ENCODE measurements around the gene ABI3. TPM values are rescaled to one million over a fixed set of nuclear protein-coding genes. Genes with fewer than 3 reads are reported as not detected.

Gene ABI3
- total RNA-seq, 2 donors from 2014 or later = 8.9 to 10.8 TPM

GRCh38 chr17:49187301-49187700, 23.2 kb upstream of the ABI3 start:
- H3K4me3 ChIP-seq = no peak overlapping the region
- no peaks in the 10 kb centered on the region for H3K9me3 ChIP-seq
- TF ChIP-seq, protein P1, sequence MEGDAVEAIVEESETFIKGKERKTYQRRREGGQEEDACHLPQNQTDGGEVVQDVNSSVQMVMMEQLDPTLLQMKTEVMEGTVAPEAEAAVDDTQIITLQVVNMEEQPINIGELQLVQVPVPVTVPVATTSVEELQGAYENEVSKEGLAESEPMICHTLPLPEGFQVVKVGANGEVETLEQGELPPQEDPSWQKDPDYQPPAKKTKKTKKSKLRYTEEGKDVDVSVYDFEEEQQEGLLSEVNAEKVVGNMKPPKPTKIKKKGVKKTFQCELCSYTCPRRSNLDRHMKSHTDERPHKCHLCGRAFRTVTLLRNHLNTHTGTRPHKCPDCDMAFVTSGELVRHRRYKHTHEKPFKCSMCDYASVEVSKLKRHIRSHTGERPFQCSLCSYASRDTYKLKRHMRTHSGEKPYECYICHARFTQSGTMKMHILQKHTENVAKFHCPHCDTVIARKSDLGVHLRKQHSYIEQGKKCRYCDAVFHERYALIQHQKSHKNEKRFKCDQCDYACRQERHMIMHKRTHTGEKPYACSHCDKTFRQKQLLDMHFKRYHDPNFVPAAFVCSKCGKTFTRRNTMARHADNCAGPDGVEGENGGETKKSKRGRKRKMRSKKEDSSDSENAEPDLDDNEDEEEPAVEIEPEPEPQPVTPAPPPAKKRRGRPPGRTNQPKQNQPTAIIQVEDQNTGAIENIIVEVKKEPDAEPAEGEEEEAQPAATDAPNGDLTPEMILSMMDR (IDR thresholded peaks at IDR 0.05) = no peak
- DNase-seq (ENCODE audit: low spot score) = no peak
- no peaks in the 10 kb centered on the region for H3K36me3 ChIP-seq
- H3K4me1 ChIP-seq (ENCODE audit: control insufficient read depth in 1 of 2, low read depth in 2 of 2) = no peaks in the 10 kb centered on the region
- no peak overlapping the region for H3K27ac ChIP-seq
- no peaks in the 10 kb centered on the region for H3K27me3 ChIP-seq (replicated peaks; ENCODE audit: insufficient read depth)
- no peak for ATAC-seq (ENCODE audit: insufficient number of reproducible peaks, low FRiP score, low read depth)

- no peak for DNase-seq (ENCODE audit: low spot score)
- Histone ChIP-seq H3K27ac (no peak overlapping the region), H3K9me3 (no peaks in the 10 kb centered on the region), H3K4me1 (ENCODE audit: control insufficient read depth in 1 of 2, low read depth in 2 of 2) (no peaks in the 10 kb centered on the region), H3K36me3 (no peaks in the 10 kb centered on the region), H3K27me3 (replicated peaks; ENCODE audit: insufficient read depth) (no peaks in the 10 kb centered on the region), H3K4me3 (no peak overlapping the region)
- ATAC-seq (ENCODE audit: insufficient number of reproducible peaks, low FRiP score, low read depth) = no peak
- TF ChIP-seq, protein P1 (IDR thresholded peaks at IDR 0.05) = no peak
Measured at GRCh38 chr17:49190932-49191331, 19.6 kb upstream of the ABI3 start.

DNA sequence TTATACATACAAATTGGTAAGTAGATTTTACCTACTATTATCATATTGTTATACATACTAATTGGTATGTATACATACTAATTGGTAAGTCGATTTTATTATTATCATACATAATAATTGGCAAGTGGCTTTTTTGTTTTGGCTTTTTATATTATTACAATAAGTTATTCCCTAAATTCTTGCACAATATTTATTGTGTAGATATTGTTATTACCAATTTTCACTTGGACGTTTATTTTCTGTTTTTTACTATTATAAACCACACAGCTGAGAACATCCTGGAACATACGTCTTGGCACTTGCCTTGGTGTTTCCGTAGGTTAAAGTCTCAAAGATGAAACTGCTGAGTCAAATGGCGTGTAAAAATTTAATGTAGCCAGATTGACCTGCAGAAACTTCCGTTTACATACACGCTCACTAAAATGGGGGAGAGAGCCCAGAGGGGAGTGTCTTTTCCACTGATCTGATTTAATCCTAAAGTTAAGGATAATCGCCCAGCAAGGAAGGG, 19.0 kb upstream of the ABI3 start:
- H3K27me3 ChIP-seq (replicated peaks; ENCODE audit: insufficient read depth) = no peaks in the 10 kb centered on the region
- DNase-seq (ENCODE audit: low spot score) (no peak), ATAC-seq (ENCODE audit: insufficient number of reproducible peaks, low FRiP score, low read depth) (no peak)
- no peaks in the 10 kb centered on the region for H3K9me3 ChIP-seq
- peak overlapping the region; percentile 93 to 99 for H3K27ac ChIP-seq
- no peaks in the 10 kb centered on the region for H3K4me1 ChIP-seq (ENCODE audit: control insufficient read depth in 1 of 2, low read depth in 2 of 2)
- H3K36me3 ChIP-seq = no peaks in the 10 kb centered on the region
- H3K4me3 ChIP-seq = peak overlapping the region; percentile 89
- TF ChIP-seq, protein P1 (IDR thresholded peaks at IDR 0.05) = no peak

- peak; percentile 88 for ATAC-seq (ENCODE audit: insufficient number of reproducible peaks, low FRiP score, low read depth)
- peak; percentile 69 for DNase-seq (ENCODE audit: low spot score)
- no peaks in the 10 kb centered on the region for H3K9me3 ChIP-seq
- no peaks in the 10 kb centered on the region for H3K36me3 ChIP-seq
- TF ChIP-seq, protein P1 (IDR thresholded peaks at IDR 0.05) = peak; percentile 16
- peak overlapping the region; percentile 89 for H3K4me3 ChIP-seq
- peak overlapping the region; percentile 93 to 99 for H3K27ac ChIP-seq
- H3K27me3 ChIP-seq (replicated peaks; ENCODE audit: insufficient read depth) = no peaks in the 10 kb centered on the region
- H3K4me1 ChIP-seq (ENCODE audit: control insufficient read depth in 1 of 2, low read depth in 2 of 2) = no peaks in the 10 kb centered on the region
Measured at GRCh38 chr17:49191917-49192741, 18.4 kb upstream of the ABI3 start.

GRCh38 chr17:49193513-49194296, 16.8 kb upstream of the ABI3 start:
- ATAC-seq (ENCODE audit: insufficient number of reproducible peaks, low FRiP score, low read depth) (no peak), DNase-seq (ENCODE audit: low spot score) (no peak)
- H3K27ac ChIP-seq = peak overlapping the region; percentile 93 to 99
- TF ChIP-seq, protein P1 (IDR thresholded peaks at IDR 0.05) = no peak
- H3K27me3 ChIP-seq (replicated peaks; ENCODE audit: insufficient read depth) = no peaks in the 10 kb centered on the region
- H3K36me3 ChIP-seq = no peaks in the 10 kb centered on the region
- no peaks in the 10 kb centered on the region for H3K4me1 ChIP-seq (ENCODE audit: control insufficient read depth in 1 of 2, low read depth in 2 of 2)
- no peaks in the 10 kb centered on the region for H3K9me3 ChIP-seq
- H3K4me3 ChIP-seq = peak overlapping the region; percentile 89
